H1 (cell line): ENCODE measurements around the gene MYRF.

ENCODE experiments used
- CTCF ChIP-seq, 3 experiments: IDR thresholded peaks; 1 replicate in 2 of 3; 2 replicates in 1 of 3; pipeline versions ENCODE4 v1.5.1 to v1.6.1; 2011; ENCODE audit warnings: low read length in 3 of 3, mild to moderate bottlenecking in 3 of 3, inconsistent platforms in 2 of 3, low read depth in 1 of 3, moderate library complexity in 1 of 3; ENCODE audit not compliant: insufficient read depth in 1 of 3; ENCODE audit errors: control extremely low read depth in 1 of 3
- EP300 ChIP-seq, 2 experiments: IDR thresholded peaks; 1 replicate in 1 of 2; 2 replicates in 1 of 2; pipeline ENCODE4 v1.6.1; 2011 to 2012; ENCODE audit warnings: low read depth in 2 of 2, low read length in 2 of 2, mild to moderate bottlenecking in 2 of 2, borderline replicate concordance in 1 of 2, inconsistent platforms in 1 of 2, moderate library complexity in 1 of 2
- FOSL1 ChIP-seq: IDR thresholded peaks from 2 replicates; pipeline ENCODE4 v1.6.1; 2011; ENCODE audit warnings: mild to moderate bottlenecking, low read depth, low read length, moderate library complexity; ENCODE audit not compliant: insufficient read depth
- JUN ChIP-seq: IDR thresholded peaks from 2 replicates; pipeline ENCODE4 v1.6.1; 2011; ENCODE audit warnings: low read depth, mild to moderate bottlenecking, improper control_type of control experiment, low read length
- SUZ12 ChIP-seq: fragments of 200-600 bp; sonication (generic); IDR thresholded peaks from 2 replicates; pipeline ENCODE4 v1.6.1; 2012; ENCODE audit warnings: mild to moderate bottlenecking, inconsistent platforms, low read length, moderate library complexity, mixed read lengths
- YY1 ChIP-seq: IDR thresholded peaks from 2 replicates; pipeline ENCODE4 v1.6.1; 2011; ENCODE audit warnings: low read depth, mild to moderate bottlenecking, low read length

- TF ChIP-seq FOSL1: no peak
- TF ChIP-seq YY1: no peak
- no peak for TF ChIP-seq CTCF (IDR thresholded peaks at IDR 0.05; ENCODE audit: control extremely low read depth in 1 of 3, insufficient read depth in 1 of 3, low read depth in 1 of 3, low read length in 3 of 3)
- no peak for TF ChIP-seq JUN
- TF ChIP-seq EP300 (IDR thresholded peaks at IDR 0.05; ENCODE audit: borderline replicate concordance in 1 of 2, low read depth in 2 of 2, low read length in 2 of 2): no peak
- no peak for TF ChIP-seq SUZ12
These were observed 82.0 kb downstream of the MYRF start for GRCh38 chr11:61834278-61835048.
